ENCODE results near the gene ITPR1. TPM values are rescaled to one million over a fixed set of nuclear protein-coding genes. Genes with fewer than 3 reads are reported as not detected.

Gene ITPR1
- total and polyA plus RNA-seq, 2 of the 4 experiments (the other 2 are of a cell fraction): 1.8 to 5.7 TPM

DNA sequence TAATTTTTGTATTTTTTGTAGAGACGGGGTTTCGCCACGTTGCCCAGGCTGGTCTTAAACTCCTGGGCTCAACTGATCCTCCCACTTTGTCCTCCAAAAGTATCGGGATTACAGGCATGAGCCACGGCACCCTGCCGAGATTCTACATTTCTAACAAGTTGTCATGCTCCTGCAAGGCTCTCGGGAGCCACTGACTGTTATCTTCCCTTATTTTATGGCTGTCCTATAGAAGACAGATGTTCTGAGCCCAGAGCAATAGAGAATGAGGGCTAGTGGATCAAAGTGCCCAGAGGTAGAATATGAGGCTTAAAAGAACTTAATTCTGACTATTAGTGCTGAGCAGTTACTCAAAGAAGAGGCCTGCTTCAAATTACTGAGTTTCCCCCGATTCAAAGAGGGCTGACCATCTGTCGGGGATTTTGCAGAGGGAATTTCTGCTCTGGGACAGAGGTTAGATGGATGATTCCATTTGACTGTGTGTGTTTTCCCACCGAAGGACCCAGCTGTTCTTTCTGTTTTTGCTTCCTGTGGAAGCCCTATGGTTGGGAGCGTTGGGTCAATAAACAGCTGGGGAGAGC, 39.5 kb downstream of the ITPR1 start:
- Histone ChIP-seq H3K9me1 (ENCODE audit: insufficient read depth, low read length) (no peaks in the 10 kb centered on the region), H4K91ac (ENCODE audit: insufficient read depth, low read depth, low read length) (no peak overlapping the region), H3K9ac (ENCODE audit: low read depth, low read length) (no peak overlapping the region), H3K36me3 (ENCODE audit: control insufficient read depth, insufficient read depth, low read length) (no peaks in the 10 kb centered on the region), H4K20me1 (ENCODE audit: insufficient read depth, low read length) (no peaks in the 10 kb centered on the region), H2AK9ac (replicated peaks; ENCODE audit: low read depth, low read length, poor library complexity) (no peak overlapping the region), H2BK5ac (ENCODE audit: low read depth, low read length, poor library complexity, severe bottlenecking) (no peak overlapping the region), H2AK5ac (ENCODE audit: low read depth, low read length) (no peak overlapping the region), H3K18ac (ENCODE audit: low read depth, low read length) (no peak overlapping the region), H2BK120ac (ENCODE audit: low read depth, low read length) (no peak overlapping the region), H3K14ac (replicated peaks; ENCODE audit: low read depth, low read length) (no peak overlapping the region), H2AFZ (replicated peaks; ENCODE audit: low read length, poor library complexity) (no peak overlapping the region), H3K4me2 (ENCODE audit: low read depth, low read length) (no peak overlapping the region), H3K79me1 (ENCODE audit: low read depth in 1 of 2, low read length in 2 of 2) (no peaks in the 10 kb centered on the region), H2BK20ac (ENCODE audit: low read depth, low read length) (no peak overlapping the region), H3K4ac (ENCODE audit: low read depth, low read length) (no peak overlapping the region), H3K27ac (ENCODE audit: insufficient read depth, low read length) (no peak overlapping the region), H2BK15ac (ENCODE audit: low read depth, low read length) (no peak overlapping the region), H3K27me3 (ENCODE audit: control insufficient read depth, insufficient read depth, low read length) (no peaks in the 10 kb centered on the region; the same call in 1 of the 2 replicates), H3K4me1 (ENCODE audit: control insufficient read depth, insufficient read depth, low read length) (no peaks in the 10 kb centered on the region; the same call in 1 of the 2 replicates), H3K23ac (ENCODE audit: low read depth, low read length) (no peak overlapping the region), H4K8ac (ENCODE audit: low read depth in 2 of 2, low read length in 2 of 2) (no peak overlapping the region), H3K56ac (ENCODE audit: extremely low read depth, insufficient read depth, low read length) (no peak overlapping the region), H4K5ac (ENCODE audit: low read depth, low read length) (no peak overlapping the region; the same call in 1 of the 2 replicates), H3K9me3 (ENCODE audit: control insufficient read depth, insufficient read depth, low read length) (no peaks in the 10 kb centered on the region), H3K4me3 (ENCODE audit: insufficient read depth, low read depth, low read length) (no peak overlapping the region)
- 80% methylated on average over 2 of the region's 11 CpGs; no CpG with 5 or more reads in 1 of the 2 experiments for WGBS, 2 experiments (ENCODE audit: extremely low coverage in 2 of 2, insufficient read length in 1 of 2)
- DNase-seq (no peak), ATAC-seq (ENCODE audit: low read depth) (no peak)
- intact Hi-C loops (cut with micrococcal nuclease): no loop called here
- TF ChIP-seq RCOR1 (IDR thresholded peaks at IDR 0.05; ENCODE audit: insufficient replicate concordance, low read length) (no peak), FOS (IDR thresholded peaks at IDR 0.05; ENCODE audit: low read depth, low read length) (no peak), RAD21 (IDR thresholded peaks at IDR 0.05; ENCODE audit: low read length) (no peak), CHD1 (IDR thresholded peaks at IDR 0.05; ENCODE audit: low read depth, low read length) (no peak)
- TF ChIP-seq, protein P1, sequence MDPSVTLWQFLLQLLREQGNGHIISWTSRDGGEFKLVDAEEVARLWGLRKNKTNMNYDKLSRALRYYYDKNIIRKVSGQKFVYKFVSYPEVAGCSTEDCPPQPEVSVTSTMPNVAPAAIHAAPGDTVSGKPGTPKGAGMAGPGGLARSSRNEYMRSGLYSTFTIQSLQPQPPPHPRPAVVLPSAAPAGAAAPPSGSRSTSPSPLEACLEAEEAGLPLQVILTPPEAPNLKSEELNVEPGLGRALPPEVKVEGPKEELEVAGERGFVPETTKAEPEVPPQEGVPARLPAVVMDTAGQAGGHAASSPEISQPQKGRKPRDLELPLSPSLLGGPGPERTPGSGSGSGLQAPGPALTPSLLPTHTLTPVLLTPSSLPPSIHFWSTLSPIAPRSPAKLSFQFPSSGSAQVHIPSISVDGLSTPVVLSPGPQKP (IDR thresholded peaks at IDR 0.05; ENCODE audit: borderline replicate concordance, low read depth, low read length): no peak
- in situ Hi-C loops (cut with MboI; ENCODE audit: low sequenced_read_pairs): no loop called here
- CTCF ChIA-PET: interaction anchor here (2.1 kb wide), 1 partner anchor 14 kb away, joined by 5 read pairs; no protein-coding TSS in a partner anchor
- POLR2A ChIA-PET (ENCODE audit: unreplicated experiment): no interaction called here
- BruUV-seq (replicated peaks): no TSS peak
- dilution Hi-C loops (cut with HindIII; ENCODE audit: low sequenced_read_pairs, unreplicated experiment): no loop called here
